Measurements from ENCODE around the gene UBE2I.

The UBE2I gene

DNA sequence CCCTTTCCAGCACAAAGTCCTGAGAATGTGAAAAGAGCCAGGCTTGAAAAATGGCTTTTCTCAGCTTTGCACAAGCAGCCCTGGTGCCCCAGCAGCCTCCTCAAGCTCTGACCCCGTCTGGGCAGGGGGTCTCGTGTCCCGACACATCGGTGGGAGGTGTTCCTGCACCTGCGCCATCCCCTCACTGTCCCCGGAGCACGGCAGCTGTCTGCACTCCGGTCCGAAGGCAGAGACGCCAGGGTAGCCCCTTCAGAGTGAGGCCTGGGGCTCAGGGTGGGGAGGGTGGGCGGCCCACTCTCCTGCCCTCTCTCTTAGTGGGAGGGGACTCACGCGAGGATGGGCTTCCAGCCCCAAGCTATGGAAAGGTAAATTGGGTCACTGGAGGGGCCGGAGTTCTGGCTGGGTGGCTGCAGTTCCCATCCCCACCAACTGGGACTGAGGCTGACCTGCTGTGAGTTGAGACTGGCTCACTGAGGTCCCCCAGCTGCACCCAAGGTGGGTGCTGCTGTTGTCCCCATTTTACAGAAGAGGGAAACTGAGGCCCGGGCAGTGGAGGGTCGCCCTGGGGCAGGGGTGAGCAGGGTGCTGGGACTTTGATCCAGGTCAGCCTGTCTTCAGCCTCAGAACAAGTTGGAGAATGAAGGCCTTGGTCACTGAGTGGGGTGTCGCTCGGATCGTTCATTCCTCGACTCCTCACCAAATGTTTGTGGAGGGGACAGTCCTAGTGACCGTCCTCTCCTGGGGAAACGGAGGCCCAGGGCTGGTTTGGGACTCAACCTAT lies 21.7 kb downstream of the UBE2I start:
- Histone ChIP-seq H3K9ac (ENCODE audit: low read depth, low read length, poor library complexity, severe bottlenecking) (no peak overlapping the region), H3K27me3 (ENCODE audit: insufficient read depth, low read length, poor library complexity, severe bottlenecking) (no peaks in the 10 kb centered on the region), H3K4me2 (ENCODE audit: low read depth, low read length, poor library complexity, severe bottlenecking) (no peak overlapping the region)

DNA sequence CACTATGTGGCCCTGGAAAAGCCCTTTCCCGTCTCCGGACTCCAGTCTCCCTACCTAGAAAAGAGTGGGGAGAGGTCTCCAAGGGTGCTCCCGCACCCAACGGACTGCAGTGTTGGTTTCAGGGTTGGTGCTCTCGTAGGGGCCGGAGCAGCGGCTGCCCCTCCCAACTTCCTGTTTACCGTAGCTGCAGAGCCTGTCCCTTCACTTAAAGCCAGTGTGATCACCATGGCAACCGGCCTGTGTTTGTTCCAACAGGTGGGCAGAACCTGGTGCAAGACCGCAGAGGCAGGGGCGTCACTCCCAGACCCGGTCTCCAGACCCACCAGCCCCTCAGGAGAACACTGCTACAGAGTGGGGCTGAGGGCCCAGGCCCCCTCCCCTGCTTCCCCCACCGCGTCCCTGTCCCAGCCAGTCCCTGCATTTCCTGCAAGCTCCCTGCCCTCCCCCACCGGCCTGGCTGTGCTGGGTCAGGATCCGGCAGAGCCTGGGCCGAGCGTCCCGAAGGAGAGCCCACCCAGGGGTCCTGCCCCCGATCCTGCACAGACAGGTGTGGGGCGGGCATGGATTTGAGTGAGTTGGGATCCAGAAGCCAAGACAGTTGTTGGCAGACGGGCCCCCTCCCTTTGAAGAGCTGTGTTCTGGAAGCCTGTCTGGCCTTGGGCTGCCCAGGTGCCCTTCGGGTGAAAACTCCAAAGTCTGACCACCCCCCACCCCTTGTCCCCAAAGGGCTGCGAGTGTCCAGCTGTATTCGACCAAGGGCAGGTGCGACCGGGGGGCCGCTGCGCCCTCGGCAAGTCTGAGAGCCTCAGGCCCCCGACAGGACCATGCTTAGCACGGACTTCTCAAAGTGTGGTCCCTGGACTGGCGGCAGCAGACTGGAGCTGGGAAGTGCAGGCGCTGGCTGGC lies 22.5 kb downstream of the UBE2I start:
- no peaks in the 10 kb centered on the region for H3K79me2 ChIP-seq (ENCODE audit: insufficient read depth, low read length)
- H2AFZ ChIP-seq (ENCODE audit: low read length): no peak overlapping the region
- no peaks in the 10 kb centered on the region for H3K36me3 ChIP-seq (ENCODE audit: insufficient read depth, low read length)
- no peak overlapping the region for H3K9ac ChIP-seq (ENCODE audit: low read depth, low read length, poor library complexity, severe bottlenecking)
- no peaks in the 10 kb centered on the region for H3K9me3 ChIP-seq (ENCODE audit: insufficient read depth, low read depth, low read length)
- TF ChIP-seq, protein P1, sequence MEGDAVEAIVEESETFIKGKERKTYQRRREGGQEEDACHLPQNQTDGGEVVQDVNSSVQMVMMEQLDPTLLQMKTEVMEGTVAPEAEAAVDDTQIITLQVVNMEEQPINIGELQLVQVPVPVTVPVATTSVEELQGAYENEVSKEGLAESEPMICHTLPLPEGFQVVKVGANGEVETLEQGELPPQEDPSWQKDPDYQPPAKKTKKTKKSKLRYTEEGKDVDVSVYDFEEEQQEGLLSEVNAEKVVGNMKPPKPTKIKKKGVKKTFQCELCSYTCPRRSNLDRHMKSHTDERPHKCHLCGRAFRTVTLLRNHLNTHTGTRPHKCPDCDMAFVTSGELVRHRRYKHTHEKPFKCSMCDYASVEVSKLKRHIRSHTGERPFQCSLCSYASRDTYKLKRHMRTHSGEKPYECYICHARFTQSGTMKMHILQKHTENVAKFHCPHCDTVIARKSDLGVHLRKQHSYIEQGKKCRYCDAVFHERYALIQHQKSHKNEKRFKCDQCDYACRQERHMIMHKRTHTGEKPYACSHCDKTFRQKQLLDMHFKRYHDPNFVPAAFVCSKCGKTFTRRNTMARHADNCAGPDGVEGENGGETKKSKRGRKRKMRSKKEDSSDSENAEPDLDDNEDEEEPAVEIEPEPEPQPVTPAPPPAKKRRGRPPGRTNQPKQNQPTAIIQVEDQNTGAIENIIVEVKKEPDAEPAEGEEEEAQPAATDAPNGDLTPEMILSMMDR (conservative IDR thresholded peaks at IDR 0.05; ENCODE audit: low read length): no peak
- no peak for TF ChIP-seq EZH2phosphoT487 (IDR thresholded peaks at IDR 0.05; ENCODE audit: borderline replicate concordance)
- no peaks in the 10 kb centered on the region for H3K9me2 ChIP-seq (replicated peaks; ENCODE audit: low read depth, low read length)
- no peak overlapping the region for H3K4me3 ChIP-seq (ENCODE audit: low read length, poor library complexity, severe bottlenecking)
- no peaks in the 10 kb centered on the region for H3F3A ChIP-seq (ENCODE audit: low read depth)
- H3K4me1 ChIP-seq (ENCODE audit: insufficient read depth, low read length, poor library complexity, severe bottlenecking): no peaks in the 10 kb centered on the region
- H3K4me2 ChIP-seq (ENCODE audit: low read depth, low read length, poor library complexity, severe bottlenecking): no peak overlapping the region
- no peaks in the 10 kb centered on the region for H3K27me3 ChIP-seq (ENCODE audit: insufficient read depth, low read length, poor library complexity, severe bottlenecking)
- no peaks in the 10 kb centered on the region for H4K20me1 ChIP-seq (ENCODE audit: insufficient read depth, low read length, poor library complexity, severe bottlenecking)

More for the DNA sequence above, 21.7 kb downstream of the UBE2I start:
- Histone ChIP-seq H3K9me2 (replicated peaks; ENCODE audit: low read depth, low read length) (no peaks in the 10 kb centered on the region), H4K20me1 (ENCODE audit: insufficient read depth, low read length, poor library complexity, severe bottlenecking) (no peaks in the 10 kb centered on the region), H3K4me1 (ENCODE audit: insufficient read depth, low read length, poor library complexity, severe bottlenecking) (no peaks in the 10 kb centered on the region), H3F3A (ENCODE audit: low read depth) (no peaks in the 10 kb centered on the region), H3K4me3 (ENCODE audit: low read length, poor library complexity, severe bottlenecking) (no peak overlapping the region), H3K9me3 (ENCODE audit: insufficient read depth, low read depth, low read length) (no peaks in the 10 kb centered on the region), H2AFZ (ENCODE audit: low read length) (no peak overlapping the region), H3K79me2 (ENCODE audit: insufficient read depth, low read length) (no peaks in the 10 kb centered on the region), H3K36me3 (ENCODE audit: insufficient read depth, low read length) (no peaks in the 10 kb centered on the region)
- TF ChIP-seq, protein P1 (conservative IDR thresholded peaks at IDR 0.05; ENCODE audit: low read length): no peak
- no peak for TF ChIP-seq EZH2phosphoT487 (IDR thresholded peaks at IDR 0.05; ENCODE audit: borderline replicate concordance)

DNA sequence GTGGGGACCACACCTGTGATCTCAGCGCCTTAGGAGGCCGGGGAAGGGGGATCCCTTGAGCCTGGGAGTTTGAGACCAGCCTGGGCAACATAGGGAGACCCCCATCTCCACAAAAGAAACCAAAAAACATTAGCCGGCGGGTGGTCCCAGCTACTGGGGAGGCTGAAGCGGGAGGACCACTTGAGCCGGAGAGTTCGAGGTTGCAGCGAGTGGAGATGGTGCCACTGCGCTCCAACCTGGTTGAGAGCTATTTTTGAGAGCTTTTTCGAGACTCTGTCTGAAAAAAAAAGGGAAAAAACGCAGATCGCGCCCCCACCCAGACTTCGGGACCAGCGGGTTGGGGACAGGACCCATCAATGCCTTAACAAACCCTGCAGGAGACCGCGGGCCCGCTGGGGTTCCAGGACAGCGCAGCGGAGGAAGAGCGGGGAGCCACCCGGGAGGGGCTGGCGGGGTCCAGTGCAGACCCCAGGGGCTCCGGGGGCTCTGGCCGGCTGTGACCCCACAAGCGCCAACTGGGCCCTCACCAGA lies 23.2 kb downstream of the UBE2I start:
- H3K4me1 ChIP-seq (ENCODE audit: insufficient read depth, low read length, poor library complexity, severe bottlenecking): no peaks in the 10 kb centered on the region

More for the DNA sequence above, 23.2 kb downstream of the UBE2I start:
- Histone ChIP-seq H3K9me3 (ENCODE audit: insufficient read depth, low read depth, low read length) (no peaks in the 10 kb centered on the region), H3K79me2 (ENCODE audit: insufficient read depth, low read length) (no peaks in the 10 kb centered on the region), H4K20me1 (ENCODE audit: insufficient read depth, low read length, poor library complexity, severe bottlenecking) (no peaks in the 10 kb centered on the region), H3K27me3 (ENCODE audit: insufficient read depth, low read length, poor library complexity, severe bottlenecking) (no peaks in the 10 kb centered on the region), H3F3A (ENCODE audit: low read depth) (no peaks in the 10 kb centered on the region), H3K36me3 (ENCODE audit: insufficient read depth, low read length) (no peaks in the 10 kb centered on the region), H3K9ac (ENCODE audit: low read depth, low read length, poor library complexity, severe bottlenecking) (no peak overlapping the region), H3K4me3 (ENCODE audit: low read length, poor library complexity, severe bottlenecking) (no peak overlapping the region), H3K4me2 (ENCODE audit: low read depth, low read length, poor library complexity, severe bottlenecking) (no peak overlapping the region), H2AFZ (ENCODE audit: low read length) (no peak overlapping the region), H3K9me2 (replicated peaks; ENCODE audit: low read depth, low read length) (no peaks in the 10 kb centered on the region)
- TF ChIP-seq EZH2phosphoT487 (IDR thresholded peaks at IDR 0.05; ENCODE audit: borderline replicate concordance): no peak
- TF ChIP-seq, protein P1 (conservative IDR thresholded peaks at IDR 0.05; ENCODE audit: low read length): no peak
